ENCODE results near the gene SPTBN1.

Gene SPTBN1

DNA sequence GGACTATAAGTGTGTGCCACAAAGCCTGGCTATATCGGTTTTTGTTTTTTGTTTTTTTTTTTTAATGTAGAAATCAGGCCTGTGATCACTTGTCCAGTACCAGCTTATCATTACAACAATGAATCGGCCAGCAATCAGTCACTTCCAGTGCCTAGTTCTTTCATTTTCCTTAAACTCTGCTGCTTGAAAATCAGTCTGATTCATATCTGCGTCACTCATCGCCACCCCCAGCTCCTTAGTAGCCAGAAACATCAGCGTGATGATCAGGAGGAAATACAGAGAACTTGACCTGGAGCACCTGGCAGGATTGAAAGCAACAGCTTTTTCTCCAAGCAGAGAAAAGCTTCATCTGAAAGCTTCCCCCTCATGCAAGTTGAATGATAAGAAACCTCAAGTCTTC, 75.4 kb downstream of the SPTBN1 start:
- Histone ChIP-seq H3K27me3 (ENCODE audit: low read depth, low read length) (no peaks in the 10 kb centered on the region), H3K27ac (ENCODE audit: low read length) (no peak overlapping the region), H3K4me3 (ENCODE audit: low read depth in 1 of 2, low read length in 2 of 2) (no peak overlapping the region), H3K4me1 (ENCODE audit: control insufficient read depth in 1 of 2, insufficient read depth in 2 of 2, low read length in 2 of 2) (peaks cover 0 to 21% of the 10 kb centered on the region in 2 donors), H3K36me3 (ENCODE audit: control insufficient read depth in 1 of 2, insufficient read depth in 2 of 2, low read length in 2 of 2) (peaks cover 9 to 38% of the 10 kb centered on the region in 2 donors), H3K9me3 (ENCODE audit: control insufficient read depth in 1 of 2, low read length in 2 of 2) (no peaks in the 10 kb centered on the region)

- peaks cover under 1 to 21% of the 10 kb centered on the region in 2 donors for H3K36me3 ChIP-seq (ENCODE audit: control insufficient read depth in 1 of 2, insufficient read depth in 2 of 2, low read length in 2 of 2)
- H3K4me3 ChIP-seq (ENCODE audit: low read depth in 1 of 2, low read length in 2 of 2) = no peak overlapping the region
- H3K27me3 ChIP-seq (ENCODE audit: low read depth, low read length) = no peaks in the 10 kb centered on the region
- H3K4me1 ChIP-seq (ENCODE audit: control insufficient read depth in 1 of 2, insufficient read depth in 2 of 2, low read length in 2 of 2) = peaks cover 0 to 21% of the 10 kb centered on the region in 2 donors
- H3K27ac ChIP-seq (ENCODE audit: low read length) = no peak overlapping the region
- no peaks in the 10 kb centered on the region for H3K9me3 ChIP-seq (ENCODE audit: control insufficient read depth in 1 of 2, low read length in 2 of 2)
Observed at GRCh38 chr2:54534221-54534620, 78.1 kb downstream of the SPTBN1 start.

GRCh38 chr2:54534625-54535024, 78.5 kb downstream of the SPTBN1 start:
- Histone ChIP-seq H3K36me3 (ENCODE audit: control insufficient read depth in 1 of 2, insufficient read depth in 2 of 2, low read length in 2 of 2) (peaks cover 0 to 18% of the 10 kb centered on the region in 2 donors), H3K4me1 (ENCODE audit: control insufficient read depth in 1 of 2, insufficient read depth in 2 of 2, low read length in 2 of 2) (peaks cover 0 to 21% of the 10 kb centered on the region in 2 donors), H3K27ac (ENCODE audit: low read length) (no peak overlapping the region), H3K4me3 (ENCODE audit: low read depth in 1 of 2, low read length in 2 of 2) (no peak overlapping the region), H3K9me3 (ENCODE audit: control insufficient read depth in 1 of 2, low read length in 2 of 2) (no peaks in the 10 kb centered on the region), H3K27me3 (ENCODE audit: low read depth, low read length) (no peaks in the 10 kb centered on the region)

GRCh38 chr2:54535599-54536195, 79.6 kb downstream of the SPTBN1 start:
- Histone ChIP-seq H3K36me3 (ENCODE audit: control insufficient read depth in 1 of 2, insufficient read depth in 2 of 2, low read length in 2 of 2) (peaks cover 0 to 18% of the 10 kb centered on the region in 2 donors), H3K9me3 (ENCODE audit: control insufficient read depth in 1 of 2, low read length in 2 of 2) (no peaks in the 10 kb centered on the region), H3K4me3 (ENCODE audit: low read depth in 1 of 2, low read length in 2 of 2) (no peak overlapping the region), H3K27me3 (ENCODE audit: low read depth, low read length) (no peaks in the 10 kb centered on the region), H3K4me1 (ENCODE audit: control insufficient read depth in 1 of 2, insufficient read depth in 2 of 2, low read length in 2 of 2) (peaks cover 0 to 21% of the 10 kb centered on the region in 2 donors), H3K27ac (ENCODE audit: low read length) (no peak overlapping the region)

DNA sequence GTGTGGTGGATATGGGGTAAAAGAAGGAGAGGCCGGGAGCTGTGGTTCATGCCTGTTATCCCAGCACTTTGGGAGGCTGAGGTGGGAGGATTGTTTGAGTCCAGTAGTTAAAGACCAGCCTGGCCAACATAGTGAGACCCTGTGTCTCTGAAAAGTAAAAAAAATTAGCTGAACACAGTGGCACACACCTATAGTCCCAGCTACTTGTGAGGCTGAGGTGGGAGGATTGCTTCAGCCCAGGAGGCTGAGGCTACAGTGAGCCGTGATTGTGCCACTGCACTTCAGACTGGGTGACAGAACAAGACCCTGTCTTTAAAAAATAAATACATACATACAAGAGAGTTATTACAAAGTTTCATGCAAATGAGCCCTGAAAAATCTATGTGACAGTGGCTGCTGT, 80.6 kb downstream of the SPTBN1 start:
- Histone ChIP-seq H3K9me3 (ENCODE audit: control insufficient read depth in 1 of 2, low read length in 2 of 2) (no peaks in the 10 kb centered on the region), H3K27me3 (ENCODE audit: low read depth, low read length) (no peaks in the 10 kb centered on the region), H3K36me3 (ENCODE audit: control insufficient read depth in 1 of 2, insufficient read depth in 2 of 2, low read length in 2 of 2) (peaks cover 0 to 18% of the 10 kb centered on the region in 2 donors), H3K4me3 (ENCODE audit: low read depth in 1 of 2, low read length in 2 of 2) (no peak overlapping the region), H3K27ac (ENCODE audit: low read length) (no peak overlapping the region), H3K4me1 (ENCODE audit: control insufficient read depth in 1 of 2, insufficient read depth in 2 of 2, low read length in 2 of 2) (peaks cover 0 to 21% of the 10 kb centered on the region in 2 donors)

- Histone ChIP-seq H3K4me3 (ENCODE audit: low read depth in 1 of 2, low read length in 2 of 2) (no peak overlapping the region), H3K27ac (ENCODE audit: low read length) (no peak overlapping the region), H3K27me3 (ENCODE audit: low read depth, low read length) (no peaks in the 10 kb centered on the region), H3K9me3 (ENCODE audit: control insufficient read depth in 1 of 2, low read length in 2 of 2) (no peaks in the 10 kb centered on the region), H3K4me1 (ENCODE audit: control insufficient read depth in 1 of 2, insufficient read depth in 2 of 2, low read length in 2 of 2) (peaks cover 0 to 19% of the 10 kb centered on the region in 2 donors), H3K36me3 (ENCODE audit: control insufficient read depth in 1 of 2, insufficient read depth in 2 of 2, low read length in 2 of 2) (peaks cover 0 to 6% of the 10 kb centered on the region in 2 donors)
Observed at GRCh38 chr2:54538537-54538936, 82.4 kb downstream of the SPTBN1 start.

DNA sequence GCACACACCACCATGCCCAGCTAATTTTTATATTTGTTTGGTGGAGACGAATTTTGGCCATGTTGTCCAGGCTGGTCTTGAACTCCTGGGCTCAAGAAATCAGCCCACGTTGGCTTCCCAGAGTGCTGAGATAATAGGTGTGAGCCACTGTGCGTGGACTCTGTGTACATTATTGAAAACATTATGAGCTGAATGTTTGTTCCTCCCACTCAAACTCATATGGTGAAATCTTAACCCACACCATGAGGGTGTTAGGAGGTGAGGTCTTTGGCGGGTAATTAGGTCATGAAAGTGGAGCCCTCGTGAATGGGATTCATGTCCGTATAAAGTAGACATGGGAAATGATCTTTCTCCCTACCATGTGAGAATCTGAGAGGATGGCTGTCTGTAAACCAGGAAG, 83.6 kb downstream of the SPTBN1 start:
- no peaks in the 10 kb centered on the region for H3K9me3 ChIP-seq (ENCODE audit: control insufficient read depth in 1 of 2, low read length in 2 of 2)

DNA sequence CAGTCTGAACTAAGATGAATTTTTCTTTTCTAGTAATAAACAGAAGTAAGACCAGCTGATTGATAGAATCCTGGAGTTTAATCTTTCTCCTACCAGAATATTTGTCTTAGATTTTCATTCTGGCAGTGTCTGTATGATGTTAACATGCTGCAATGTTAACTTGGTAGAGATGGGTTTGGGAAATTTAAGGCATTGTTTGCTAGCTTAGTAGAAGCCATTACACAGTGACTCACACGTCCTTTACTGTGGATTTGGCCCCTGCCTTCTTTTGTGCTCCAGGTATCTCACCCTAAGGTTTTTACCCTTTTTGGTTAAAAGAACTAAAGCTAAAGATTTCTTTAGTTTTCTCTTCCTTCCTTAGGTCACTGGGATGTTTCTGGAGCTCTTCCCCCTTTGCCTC, 84.1 kb downstream of the SPTBN1 start:
- H3K36me3 ChIP-seq (ENCODE audit: control insufficient read depth in 1 of 2, insufficient read depth in 2 of 2, low read length in 2 of 2) = peaks cover 0 to 6% of the 10 kb centered on the region in 2 donors

More for the DNA sequence above, 83.6 kb downstream of the SPTBN1 start:
- Histone ChIP-seq H3K4me1 (ENCODE audit: control insufficient read depth in 1 of 2, insufficient read depth in 2 of 2, low read length in 2 of 2) (peaks cover 0 to 19% of the 10 kb centered on the region in 2 donors), H3K36me3 (ENCODE audit: control insufficient read depth in 1 of 2, insufficient read depth in 2 of 2, low read length in 2 of 2) (peaks cover 0 to 6% of the 10 kb centered on the region in 2 donors), H3K27ac (ENCODE audit: low read length) (no peak overlapping the region), H3K4me3 (ENCODE audit: low read depth in 1 of 2, low read length in 2 of 2) (no peak overlapping the region), H3K27me3 (ENCODE audit: low read depth, low read length) (no peaks in the 10 kb centered on the region)

DNA sequence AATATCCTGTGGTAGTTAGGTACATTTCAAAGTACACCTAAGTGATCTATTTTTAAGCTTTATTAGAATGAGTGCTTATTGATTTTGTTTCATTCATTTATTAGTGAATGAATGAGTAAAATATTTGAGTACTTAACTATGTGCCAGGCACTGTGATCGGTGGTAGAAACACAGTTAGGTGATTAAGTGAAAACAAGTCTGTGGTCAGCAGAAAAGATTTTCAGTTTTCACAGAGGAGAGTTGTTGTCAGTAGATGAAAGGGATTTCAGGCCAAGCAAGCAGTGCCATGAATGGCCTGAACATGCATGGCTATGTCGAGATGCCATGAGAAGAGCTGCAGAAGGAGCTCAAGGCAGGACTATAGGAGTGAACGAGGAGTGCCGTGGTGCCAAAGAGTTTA, 85.9 kb downstream of the SPTBN1 start:
- H3K27ac ChIP-seq (ENCODE audit: low read length) = no peak overlapping the region
- peaks cover 5 to 18% of the 10 kb centered on the region in 2 donors for H3K4me1 ChIP-seq (ENCODE audit: control insufficient read depth in 1 of 2, insufficient read depth in 2 of 2, low read length in 2 of 2)
- no peaks in the 10 kb centered on the region for H3K27me3 ChIP-seq (ENCODE audit: low read depth, low read length)
- no peaks in the 10 kb centered on the region for H3K9me3 ChIP-seq (ENCODE audit: control insufficient read depth in 1 of 2, low read length in 2 of 2)
- H3K4me3 ChIP-seq (ENCODE audit: low read depth in 1 of 2, low read length in 2 of 2) = no peak overlapping the region
- H3K36me3 ChIP-seq (ENCODE audit: control insufficient read depth in 1 of 2, insufficient read depth in 2 of 2, low read length in 2 of 2) = no peaks in the 10 kb centered on the region

More for the DNA sequence above, 84.1 kb downstream of the SPTBN1 start:
- Histone ChIP-seq H3K9me3 (ENCODE audit: control insufficient read depth in 1 of 2, low read length in 2 of 2) (no peaks in the 10 kb centered on the region), H3K27me3 (ENCODE audit: low read depth, low read length) (no peaks in the 10 kb centered on the region), H3K4me3 (ENCODE audit: low read depth in 1 of 2, low read length in 2 of 2) (no peak overlapping the region), H3K4me1 (ENCODE audit: control insufficient read depth in 1 of 2, insufficient read depth in 2 of 2, low read length in 2 of 2) (peaks cover 0 to 15% of the 10 kb centered on the region in 2 donors), H3K27ac (ENCODE audit: low read length) (no peak overlapping the region)

- Histone ChIP-seq H3K27me3 (ENCODE audit: low read depth, low read length) (no peaks in the 10 kb centered on the region), H3K9me3 (ENCODE audit: control insufficient read depth in 1 of 2, low read length in 2 of 2) (no peaks in the 10 kb centered on the region), H3K36me3 (ENCODE audit: control insufficient read depth in 1 of 2, insufficient read depth in 2 of 2, low read length in 2 of 2) (no peaks in the 10 kb centered on the region), H3K4me3 (ENCODE audit: low read depth in 1 of 2, low read length in 2 of 2) (no peak overlapping the region), H3K4me1 (ENCODE audit: control insufficient read depth in 1 of 2, insufficient read depth in 2 of 2, low read length in 2 of 2) (peaks cover 5 to 18% of the 10 kb centered on the region in 2 donors), H3K27ac (ENCODE audit: low read length) (no peak overlapping the region)
Observed at GRCh38 chr2:54543733-54544396, 87.7 kb downstream of the SPTBN1 start.

DNA sequence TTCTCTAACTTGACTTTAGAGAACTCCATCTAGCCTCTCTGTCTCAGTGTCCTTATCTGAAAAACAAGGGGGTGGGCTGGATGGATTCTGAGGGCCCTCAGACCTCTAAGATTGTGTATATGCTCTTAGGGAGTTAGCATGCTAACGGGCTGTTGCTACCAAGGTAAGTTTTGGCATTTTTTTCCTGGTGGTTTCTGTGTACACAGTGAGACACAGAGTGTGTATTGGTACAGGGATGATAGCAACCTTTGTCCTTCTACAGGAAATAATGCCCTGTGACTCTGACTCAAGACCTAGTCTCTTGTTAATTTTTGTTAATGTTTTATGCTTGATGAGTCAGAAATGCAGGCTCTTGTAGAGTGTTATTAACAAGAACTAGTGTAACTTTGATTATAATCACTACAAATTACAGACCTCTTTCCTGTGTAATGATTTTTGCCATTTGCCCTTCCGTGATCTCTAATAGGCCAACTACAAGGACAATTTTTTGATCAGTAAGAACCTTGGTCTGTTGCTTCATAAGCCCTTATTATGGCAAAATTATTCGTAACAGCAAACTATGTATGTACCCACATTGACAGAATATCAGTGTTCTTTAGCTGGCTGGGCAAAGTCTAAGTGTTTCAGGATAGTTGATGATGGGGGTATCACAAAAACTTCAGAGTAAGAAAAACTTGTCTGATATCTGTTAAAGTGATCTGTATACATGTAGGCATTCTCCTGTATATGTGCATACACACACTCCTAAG, 89.7 kb downstream of the SPTBN1 start:
- Histone ChIP-seq H3K4me1 (ENCODE audit: control insufficient read depth in 1 of 2, insufficient read depth in 2 of 2, low read length in 2 of 2) (peaks cover 10 to 31% of the 10 kb centered on the region in 2 donors), H3K9me3 (ENCODE audit: control insufficient read depth in 1 of 2, low read length in 2 of 2) (no peaks in the 10 kb centered on the region), H3K27ac (ENCODE audit: low read length) (peak overlapping the region; percentile 56), H3K27me3 (ENCODE audit: low read depth, low read length) (no peaks in the 10 kb centered on the region), H3K36me3 (ENCODE audit: control insufficient read depth in 1 of 2, insufficient read depth in 2 of 2, low read length in 2 of 2) (no peaks in the 10 kb centered on the region), H3K4me3 (ENCODE audit: low read depth in 1 of 2, low read length in 2 of 2) (no peak overlapping the region)

Measured in muscle layer of duodenum (tissue), 2 donors.